GM10847 (cell line): ENCODE data around the gene SLIT3.

Experiments used
- POLR2A ChIP-seq: IDR thresholded peaks from 2 replicates; pipeline ENCODE4 v1.6.1; 2011; ENCODE audit not compliant: insufficient read length; ENCODE audit errors: extremely low read depth

The SLIT3 gene

GRCh38 chr5:169281625-169282024 is 19.3 kb downstream of the SLIT3 start:
- no peak for TF ChIP-seq POLR2A

GRCh38 chr5:169280696-169281095 is 20.2 kb downstream of the SLIT3 start:
- TF ChIP-seq POLR2A = no peak

GRCh38 chr5:169280286-169280685 is 20.7 kb downstream of the SLIT3 start:
- TF ChIP-seq POLR2A = no peak

GRCh38 chr5:169279125-169279524 is 21.8 kb downstream of the SLIT3 start:
- TF ChIP-seq POLR2A = no peak

GRCh38 chr5:169273881-169274280 is 27.1 kb downstream of the SLIT3 start:
- TF ChIP-seq POLR2A = no peak

GRCh38 chr5:169273451-169273850 is 27.5 kb downstream of the SLIT3 start:
- no peak for TF ChIP-seq POLR2A

- no peak for TF ChIP-seq POLR2A
Measured at GRCh38 chr5:169272731-169273427, 28.1 kb downstream of the SLIT3 start.

GRCh38 chr5:169272111-169272510 is 28.8 kb downstream of the SLIT3 start:
- TF ChIP-seq POLR2A = no peak

GRCh38 chr5:169270827-169271226 is 30.1 kb downstream of the SLIT3 start:
- TF ChIP-seq POLR2A = no peak

- no peak for TF ChIP-seq POLR2A
Measured at GRCh38 chr5:169268019-169268418, 32.9 kb downstream of the SLIT3 start.

GRCh38 chr5:169265888-169266287 is 35.1 kb downstream of the SLIT3 start:
- no peak for TF ChIP-seq POLR2A

- no peak for TF ChIP-seq POLR2A
Measured at GRCh38 chr5:169263591-169263990, 37.3 kb downstream of the SLIT3 start.

- TF ChIP-seq POLR2A = no peak
Measured at GRCh38 chr5:169260896-169261569, 39.9 kb downstream of the SLIT3 start.

GRCh38 chr5:169258372-169259000 is 42.5 kb downstream of the SLIT3 start:
- TF ChIP-seq POLR2A = no peak

- no peak for TF ChIP-seq POLR2A
Measured at GRCh38 chr5:169256191-169256590, 44.7 kb downstream of the SLIT3 start.

- no peak for TF ChIP-seq POLR2A
Measured at GRCh38 chr5:169253071-169253470, 47.9 kb downstream of the SLIT3 start.
